Body of pancreas (tissue), 4 donors: Measurements from ENCODE around the gene EIF4E1B. TPM values are rescaled to one million over a fixed set of nuclear protein-coding genes. Genes with fewer than 3 reads are reported as not detected.

ENCODE experiments used
- ATAC-seq: fragments of 150-250 bp; one replicate; pipeline ENCODE4 v1.9.1; 2016
- DNase-seq, 4 donors: peaks; one replicate each; pipeline ENCODE4 v3.0.0-alpha.2; 2019
- H3K27ac ChIP-seq, 4 donors: fragments of 200-600 bp; sonication (generic); 1 replicate in 3 of 4; 2 replicates in 1 of 4; pipeline versions ENCODE4 v1.5.1 to v1.6.1; 2016 to 2019; ENCODE audit warnings: mild to moderate bottlenecking in 1 of 4, mixed read lengths in 1 of 4, moderate library complexity in 1 of 4
- H3K27me3 ChIP-seq, 2 donors: fragments of 200-600 bp; sonication (generic); one replicate each; pipeline ENCODE4 v1.6.0; 2016; ENCODE audit warnings: mild to moderate bottlenecking in 1 of 2
- H3K36me3 ChIP-seq, 2 donors: fragments of 200-600 bp; sonication (generic); replicated peaks in 1 of 2; 2 replicates each; pipeline ENCODE4 v1.5.1; 2016; ENCODE audit warnings: low read depth in 2 of 2; ENCODE audit not compliant: insufficient read depth in 1 of 2
- H3K4me1 ChIP-seq: fragments of 200-600 bp; sonication (generic); one replicate; pipeline ENCODE4 v1.6.0; 2016
- H3K4me3 ChIP-seq, 2 donors: fragments of 200-600 bp; sonication (generic); 1 replicate in 1 of 2; 2 replicates in 1 of 2; pipeline ENCODE4 v1.5.1; 2016 to 2019
- H3K9me3 ChIP-seq, 3 donors: fragments of 200-600 bp; sonication (generic); 1 replicate in 2 of 3; 2 replicates in 1 of 3; pipeline ENCODE4 v1.5.1; 2016
- CTCF ChIP-seq, 7 experiments: fragments of 450-650 bp in 4 of 7; fragments of 200-600 bp in 3 of 7; sonication (generic) in 3 of 7; IDR thresholded peaks; one replicate each; pipeline ENCODE4 v1.5.1; 2016 to 2019; ENCODE audit warnings: antibody characterized with exemption in 7 of 7
- POLR2A ChIP-seq, 3 donors: fragments of 450-650 bp; IDR thresholded peaks; one replicate each; pipeline ENCODE4 v1.6.1; 2016; ENCODE audit warnings: antibody characterized with exemption in 3 of 3, mild to moderate bottlenecking in 2 of 3
- WGBS, 2 donors: methylation state at CpG; one replicate each; pipeline ENCODE4 v1.1.5; 2017; 5-methylcytosine and 5-hydroxymethylcytosine counted together
- intact Hi-C: fragments of 100-400 bp; cut with DNase I; formaldehyde crosslinking; loops from one replicate; pipeline ENCODE4 v1.15.1; 2023
- total RNA-seq, 2 donors: library from RNA; depleted of rRNA; stranded (reverse); fragments of >200 nt; gene quantifications; one replicate each; pipeline ENCODE4 v1.1.0, GENCODE V29; 2016

Gene EIF4E1B
- total RNA-seq, 2 donors from 2014 or later = 0.26 to 11.5 TPM

- TF ChIP-seq CTCF (IDR thresholded peaks at IDR 0.05) (no peak), POLR2A (IDR thresholded peaks at IDR 0.05) (no peak)
- H3K36me3 ChIP-seq = peaks cover 0 to 3% of the 10 kb centered on the region in 2 donors
- DNase-seq (no peak), ATAC-seq (no peak)
- H3K27ac ChIP-seq = no peak overlapping the region
- no peak overlapping the region for H3K4me3 ChIP-seq
- intact Hi-C loops = loop anchor here (10.0 kb wide), 1 partner anchor 443 kb away; no protein-coding TSS in a partner anchor
- WGBS, 2 donors = 82 to 90% methylated on average over 13 to 16 of the region's 17 CpGs
- peaks cover 17% of the 10 kb centered on the region for H3K4me1 ChIP-seq
- H3K27me3 ChIP-seq = no peaks in the 10 kb centered on the region
- no peaks in the 10 kb centered on the region for H3K9me3 ChIP-seq
Measured at GRCh38 chr5:176651472-176651980, 21.1 kb downstream of the EIF4E1B start.

GRCh38 chr5:176652136-176652535 lies 21.7 kb downstream of the EIF4E1B start:
- TF ChIP-seq POLR2A (IDR thresholded peaks at IDR 0.05) = no peak
- TF ChIP-seq CTCF (IDR thresholded peaks at IDR 0.05) = no peak
- Histone ChIP-seq H3K9me3 (no peaks in the 10 kb centered on the region), H3K4me3 (no peak overlapping the region), H3K36me3 (peaks cover 0 to 3% of the 10 kb centered on the region in 2 donors), H3K27ac (no peak overlapping the region), H3K27me3 (no peaks in the 10 kb centered on the region), H3K4me1 (peaks cover 13% of the 10 kb centered on the region)
- 73 to 83% methylated on average over 6 to 8 of the region's 8 CpGs for WGBS, 2 donors
- DNase-seq (no peak), ATAC-seq (no peak)
- intact Hi-C loops = loop anchor here (10.0 kb wide), 1 partner anchor 443 kb away; no protein-coding TSS in a partner anchor

GRCh38 chr5:176653401-176654385 lies 23.2 kb downstream of the EIF4E1B start:
- Histone ChIP-seq H3K4me1 (peaks cover 4% of the 10 kb centered on the region), H3K27ac (no peak overlapping the region), H3K4me3 (no peak overlapping the region), H3K36me3 (peaks cover 0 to 3% of the 10 kb centered on the region in 2 donors), H3K27me3 (no peaks in the 10 kb centered on the region), H3K9me3 (no peaks in the 10 kb centered on the region)
- ATAC-seq (no peak), DNase-seq (no peak)
- no peak for TF ChIP-seq POLR2A (IDR thresholded peaks at IDR 0.05)
- no peak for TF ChIP-seq CTCF (IDR thresholded peaks at IDR 0.05)
- intact Hi-C loops = loop anchor here (10.0 kb wide), 1 partner anchor 441 kb away; no protein-coding TSS in a partner anchor
- 75 to 77% methylated on average over 14 to 16 of the region's 18 CpGs for WGBS, 2 donors

- no peak overlapping the region for H3K4me3 ChIP-seq
- WGBS, 2 donors = 64 to 94% methylated on average over 5 to 14 of the region's 14 CpGs
- H3K9me3 ChIP-seq = no peaks in the 10 kb centered on the region
- no peak for TF ChIP-seq POLR2A (IDR thresholded peaks at IDR 0.05)
- TF ChIP-seq CTCF (IDR thresholded peaks at IDR 0.05) = no peak
- ATAC-seq (no peak), DNase-seq (no peak)
- intact Hi-C loops = loop anchor here (10.0 kb wide), 1 partner anchor 440 kb away; no protein-coding TSS in a partner anchor
- H3K27ac ChIP-seq = no peak overlapping the region
- H3K4me1 ChIP-seq = no peaks in the 10 kb centered on the region
- peaks cover 0 to 3% of the 10 kb centered on the region in 2 donors for H3K36me3 ChIP-seq
- H3K27me3 ChIP-seq = no peaks in the 10 kb centered on the region
Measured at GRCh38 chr5:176654856-176655255, 24.4 kb downstream of the EIF4E1B start.
